Prostate gland (tissue), 2 donors: Measurements from ENCODE around the gene KCNE3.

Source experiments
- CTCF ChIP-seq, 4 experiments: fragments of 200-600 bp in 2 of 4; fragments of 450-650 bp in 2 of 4; sonication (generic) in 2 of 4; IDR thresholded peaks; 1 replicate in 3 of 4; 2 replicates in 1 of 4; pipeline ENCODE4 v1.5.1; 2016 to 2019; ENCODE audit warnings: antibody characterized with exemption in 4 of 4, mild to moderate bottlenecking in 2 of 4, moderate library complexity in 2 of 4
- POLR2A ChIP-seq: fragments of 450-650 bp; IDR thresholded peaks from one replicate; pipeline ENCODE4 v1.6.1; 2016; ENCODE audit warnings: antibody characterized with exemption, mild to moderate bottlenecking
- POLR2AphosphoS5 ChIP-seq: sonication (generic); formaldehyde crosslinking; IDR thresholded peaks from one replicate; pipeline ENCODE4 v1.6.1; 2017; ENCODE audit warnings: antibody characterized with exemption

- TF ChIP-seq CTCF (IDR thresholded peaks at IDR 0.05): no peak
- TF ChIP-seq POLR2AphosphoS5: no peak
- no peak for TF ChIP-seq POLR2A
Measured at GRCh38 chr11:74412733-74413359, 54.5 kb downstream of the KCNE3 start.
